ENCODE results near the gene CCDC13.

- TF ChIP-seq ZFP30 (CRISPR knock-in tag; IDR thresholded peaks at IDR 0.05) (no peak), ARNTL (CRISPR knock-in tag; IDR thresholded peaks at IDR 0.05; ENCODE audit: borderline replicate concordance, low read depth) (no peak)
These were observed 13.6 kb upstream of the CCDC13 start for GRCh38 chr3:42786631-42787030.
